Suprapubic skin (tissue), 3 donors: ENCODE results near the gene PRADC1.

Experiments used
- CTCF ChIP-seq, 2 donors: fragments of 200-600 bp in 1 of 2; fragments of 450-650 bp in 1 of 2; sonication (generic) in 1 of 2; IDR thresholded peaks; one replicate each; pipeline ENCODE4 v1.5.1; 2016 to 2019; ENCODE audit warnings: antibody characterized with exemption in 2 of 2, mild to moderate bottlenecking in 1 of 2, moderate library complexity in 1 of 2
- EP300 ChIP-seq: sonication (generic); formaldehyde crosslinking; IDR thresholded peaks from one replicate; pipeline ENCODE4 v1.6.1; 2017; ENCODE audit warnings: antibody characterized with exemption
- POLR2A ChIP-seq, 2 donors: fragments of 450-650 bp; IDR thresholded peaks; one replicate each; pipeline ENCODE4 v1.6.1; 2017; ENCODE audit warnings: antibody characterized with exemption in 2 of 2, mild to moderate bottlenecking in 2 of 2, moderate library complexity in 2 of 2

- TF ChIP-seq CTCF (IDR thresholded peaks at IDR 0.05) (no peak), POLR2A (IDR thresholded peaks at IDR 0.05) (no peak), EP300 (no peak)
Observed at GRCh38 chr2:73210019-73210418, 23.0 kb downstream of the PRADC1 start.
